Uterus (tissue), 4 donors: ENCODE data around the gene NOXA1. TPM values are rescaled to one million over a fixed set of nuclear protein-coding genes. Genes with fewer than 3 reads are reported as not detected.
A peak's percentile ranks its signal among the peaks of the same experiment; 100 is the strongest.

Experiments used
- DNase-seq, 2 donors: peaks; one replicate each; pipeline ENCODE4 v3.0.0-alpha.2; 2019 to 2020
- H3K27ac ChIP-seq, 2 donors: fragments of 200-600 bp; sonication (generic); 1 replicate in 1 of 2; 2 replicates in 1 of 2; pipeline ENCODE4 v1.5.1; 2016 to 2018
- H3K27me3 ChIP-seq, 2 donors: fragments of 200-600 bp; sonication (generic); one replicate each; pipeline ENCODE4 v1.5.1; 2018 to 2019; ENCODE audit warnings: control low read depth in 1 of 2
- H3K36me3 ChIP-seq, 2 donors: fragments of 200-600 bp; sonication (generic); one replicate each; pipeline ENCODE4 v1.5.1; 2019; ENCODE audit warnings: control low read depth in 1 of 2
- H3K4me1 ChIP-seq, 2 donors: fragments of 200-600 bp; sonication (generic); one replicate each; pipeline ENCODE4 v1.5.1; 2018 to 2019; ENCODE audit warnings: control low read depth in 1 of 2
- H3K4me3 ChIP-seq, 2 donors: fragments of 200-600 bp; sonication (generic); 1 replicate in 1 of 2; 2 replicates in 1 of 2; pipeline ENCODE4 v1.5.1; 2018 to 2019; ENCODE audit warnings: mild to moderate bottlenecking in 1 of 2
- H3K9me3 ChIP-seq, 2 donors: fragments of 200-600 bp; sonication (generic); one replicate each; pipeline ENCODE4 v1.5.1; 2019; ENCODE audit warnings: control low read depth in 1 of 2
- POLR2A ChIP-seq, 2 donors: fragments of 450-650 bp; IDR thresholded peaks; one replicate each; pipeline ENCODE4 v1.6.1; 2016; ENCODE audit warnings: antibody characterized with exemption in 2 of 2, mild to moderate bottlenecking in 1 of 2, moderate library complexity in 1 of 2
- intact Hi-C: fragments of 100-400 bp; cut with DNase I; formaldehyde crosslinking; loops from one replicate; pipeline ENCODE4 v1.15.1; 2023; ENCODE audit warnings: low total_unique reads
- total RNA-seq, 4 donors: library from RNA; depleted of rRNA in 3 of 4; stranded (reverse); fragments of >200 nt in 3 of 4; gene quantifications; one replicate each; pipeline versions ENCODE4 v1.1.0 to v1.2.4, GENCODE V29; 2014 to 2023
- TF ChIP-seq, protein P1 (sequence below), 4 experiments: fragments of 200-600 bp in 2 of 4; fragments of 450-650 bp in 2 of 4; sonication (generic) in 2 of 4; IDR thresholded peaks; one replicate each; pipeline ENCODE4 v1.5.1; 2016 to 2019; ENCODE audit warnings: antibody characterized with exemption in 4 of 4, mild to moderate bottlenecking in 2 of 4, moderate library complexity in 1 of 4
- donor health status: DM: yes; HTN: yes; CAD: no.

NOXA1 gene
- total RNA-seq, 4 donors from 2014 or later, result 0.29 to 13.3 (median 3.4) TPM

DNA sequence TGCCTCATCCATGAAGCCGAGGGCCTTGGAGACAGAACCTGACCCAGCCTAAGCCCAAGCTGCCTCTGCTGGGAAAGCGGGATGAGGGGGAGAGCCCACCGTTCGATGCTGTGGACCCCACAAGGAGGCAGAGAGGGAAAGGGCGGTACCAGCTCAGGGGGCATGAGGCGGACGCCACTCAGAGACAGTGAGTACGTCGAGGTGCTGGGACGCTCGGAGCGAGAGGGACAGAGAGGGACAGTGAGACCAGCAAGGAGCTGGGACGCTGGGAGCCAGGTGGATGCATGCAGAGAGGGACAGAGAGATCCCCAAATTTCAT is 33.8 kb upstream of the NOXA1 start:
- Histone ChIP-seq H3K27me3 (no peaks in the 10 kb centered on the region), H3K4me3 (no peak overlapping the region), H3K4me1 (no peaks in the 10 kb centered on the region), H3K36me3 (no peaks in the 10 kb centered on the region), H3K27ac (no peak overlapping the region), H3K9me3 (no peaks in the 10 kb centered on the region)
- DNase-seq, result no peak
- TF ChIP-seq, protein P1, sequence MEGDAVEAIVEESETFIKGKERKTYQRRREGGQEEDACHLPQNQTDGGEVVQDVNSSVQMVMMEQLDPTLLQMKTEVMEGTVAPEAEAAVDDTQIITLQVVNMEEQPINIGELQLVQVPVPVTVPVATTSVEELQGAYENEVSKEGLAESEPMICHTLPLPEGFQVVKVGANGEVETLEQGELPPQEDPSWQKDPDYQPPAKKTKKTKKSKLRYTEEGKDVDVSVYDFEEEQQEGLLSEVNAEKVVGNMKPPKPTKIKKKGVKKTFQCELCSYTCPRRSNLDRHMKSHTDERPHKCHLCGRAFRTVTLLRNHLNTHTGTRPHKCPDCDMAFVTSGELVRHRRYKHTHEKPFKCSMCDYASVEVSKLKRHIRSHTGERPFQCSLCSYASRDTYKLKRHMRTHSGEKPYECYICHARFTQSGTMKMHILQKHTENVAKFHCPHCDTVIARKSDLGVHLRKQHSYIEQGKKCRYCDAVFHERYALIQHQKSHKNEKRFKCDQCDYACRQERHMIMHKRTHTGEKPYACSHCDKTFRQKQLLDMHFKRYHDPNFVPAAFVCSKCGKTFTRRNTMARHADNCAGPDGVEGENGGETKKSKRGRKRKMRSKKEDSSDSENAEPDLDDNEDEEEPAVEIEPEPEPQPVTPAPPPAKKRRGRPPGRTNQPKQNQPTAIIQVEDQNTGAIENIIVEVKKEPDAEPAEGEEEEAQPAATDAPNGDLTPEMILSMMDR (IDR thresholded peaks at IDR 0.05), result no peak
- TF ChIP-seq POLR2A (IDR thresholded peaks at IDR 0.05), result no peak
- intact Hi-C loops, result no loop called here

DNA sequence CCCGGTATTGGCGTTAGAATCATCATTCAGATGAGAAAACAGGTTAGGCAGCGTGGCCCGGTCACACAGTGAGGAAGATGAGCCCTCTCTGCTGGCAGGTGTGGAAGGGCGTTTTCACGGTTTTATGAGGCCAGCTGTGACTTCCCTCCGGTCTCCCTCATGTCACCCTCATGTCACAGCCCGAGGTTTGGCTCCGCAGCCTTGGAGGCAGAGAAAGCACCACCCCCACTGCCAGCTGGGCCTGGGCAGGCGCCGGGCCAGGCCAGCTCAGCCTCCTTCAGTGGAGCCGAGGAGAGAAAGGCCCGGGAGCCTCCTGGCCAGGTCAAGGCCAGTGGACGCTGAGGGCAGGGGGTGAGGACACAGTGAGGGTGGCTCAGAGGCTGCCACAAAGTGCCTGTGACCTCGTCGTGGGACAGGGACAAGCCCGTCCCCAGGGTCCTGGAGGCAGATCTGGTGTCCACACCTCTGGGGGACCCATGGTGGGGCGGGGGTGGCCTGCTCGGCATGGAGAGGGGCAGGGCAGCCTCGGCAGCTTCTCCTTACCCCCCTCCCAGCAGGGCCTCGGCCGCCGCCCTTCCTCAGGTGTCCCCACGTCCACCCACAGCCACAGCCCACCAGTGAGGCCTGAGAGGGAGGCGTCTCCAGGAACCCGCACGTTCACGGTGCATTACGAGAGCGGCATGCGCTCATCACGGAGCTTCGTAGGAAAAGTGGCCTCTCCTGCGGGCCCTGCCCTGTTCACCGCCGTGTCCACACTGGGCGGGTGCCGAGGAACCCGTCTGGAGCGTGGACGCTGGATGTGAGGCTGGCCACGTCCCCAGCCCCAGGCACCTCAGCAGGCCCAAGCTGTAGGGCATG is 32.4 kb upstream of the NOXA1 start:
- Histone ChIP-seq H3K27me3 (no peaks in the 10 kb centered on the region), H3K27ac (peak overlapping the region; percentile 25 to 64), H3K9me3 (no peaks in the 10 kb centered on the region), H3K36me3 (no peaks in the 10 kb centered on the region), H3K4me1 (no peaks in the 10 kb centered on the region), H3K4me3 (no peak overlapping the region)
- no peak for DNase-seq
- intact Hi-C loops, result no loop called here
- TF ChIP-seq, protein P1 (IDR thresholded peaks at IDR 0.05), result no peak
- TF ChIP-seq POLR2A (IDR thresholded peaks at IDR 0.05), result no peak

DNA sequence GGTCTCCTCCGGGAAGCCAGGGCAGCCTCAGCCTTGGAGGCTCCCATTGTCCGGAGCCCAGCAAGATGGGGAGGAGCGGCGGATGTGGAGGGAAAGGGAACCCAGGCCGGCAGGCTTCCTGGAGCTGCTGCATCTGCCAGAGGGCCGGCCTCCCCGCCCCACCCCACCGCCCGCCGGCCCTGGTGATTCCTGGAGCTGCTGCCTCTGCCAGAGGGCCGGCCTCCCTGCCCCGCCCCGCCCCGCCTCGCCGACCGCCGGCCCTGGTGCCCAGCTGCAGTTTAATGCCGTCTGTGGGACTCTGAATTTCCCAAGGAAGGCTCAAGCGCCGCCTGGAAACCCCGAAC is 31.8 kb upstream of the NOXA1 start:
- no peaks in the 10 kb centered on the region for H3K27me3 ChIP-seq
- H3K36me3 ChIP-seq, result no peaks in the 10 kb centered on the region
- H3K4me3 ChIP-seq, result no peak overlapping the region
- intact Hi-C loops, result no loop called here
- peak overlapping the region; percentile 25 to 64 for H3K27ac ChIP-seq
- peak in 1 of 2 donors; percentile 47 for DNase-seq
- TF ChIP-seq, protein P1 (IDR thresholded peaks at IDR 0.05), result no peak
- TF ChIP-seq POLR2A (IDR thresholded peaks at IDR 0.05), result no peak
- H3K9me3 ChIP-seq, result no peaks in the 10 kb centered on the region
- H3K4me1 ChIP-seq, result no peaks in the 10 kb centered on the region

DNA sequence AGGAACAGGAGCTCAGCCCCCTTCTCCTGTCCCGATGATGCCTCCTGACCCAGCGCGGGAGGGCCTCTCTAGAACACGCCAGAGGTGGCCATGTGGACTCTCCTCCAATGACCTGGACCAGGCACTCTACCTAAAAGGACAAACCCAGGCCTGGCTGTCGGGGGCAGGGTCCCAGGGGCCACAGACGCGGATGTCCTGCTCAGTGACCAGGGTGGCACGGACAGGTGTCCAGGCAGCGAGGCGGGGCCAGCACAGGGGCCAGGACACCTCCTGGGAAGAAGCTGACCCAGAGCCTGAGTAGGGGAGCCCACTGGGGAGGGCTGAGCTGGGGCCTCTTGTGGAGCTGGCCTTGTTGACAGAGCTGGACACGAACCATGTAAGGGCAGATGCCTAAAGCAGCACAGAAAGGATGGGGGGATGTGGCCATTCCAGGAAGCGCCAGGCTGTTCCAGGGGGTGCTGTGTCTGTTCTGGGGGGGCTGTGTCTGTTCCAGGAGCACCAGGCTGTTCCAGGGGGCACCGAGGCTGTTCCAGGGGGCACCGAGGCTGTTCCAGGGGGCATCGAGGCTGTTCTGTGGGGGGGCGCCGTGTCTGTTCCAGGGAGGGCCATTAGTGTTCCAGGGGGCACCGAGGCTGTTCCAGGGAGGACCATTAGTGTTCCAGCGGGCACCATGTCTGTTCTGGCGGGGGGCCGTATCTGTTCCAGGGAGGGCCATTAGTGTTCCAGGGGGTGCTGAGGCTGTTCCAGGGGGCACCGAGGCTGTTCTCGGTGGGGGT is 30.8 kb upstream of the NOXA1 start:
- DNase-seq, result no peak
- no peak for TF ChIP-seq POLR2A (IDR thresholded peaks at IDR 0.05)
- TF ChIP-seq, protein P1 (IDR thresholded peaks at IDR 0.05), result no peak
- intact Hi-C loops, result no loop called here
- Histone ChIP-seq H3K36me3 (no peaks in the 10 kb centered on the region), H3K4me1 (no peaks in the 10 kb centered on the region), H3K27ac (no peak overlapping the region), H3K27me3 (no peaks in the 10 kb centered on the region), H3K4me3 (no peak overlapping the region), H3K9me3 (no peaks in the 10 kb centered on the region)
